ENCODE measurements around the gene ARL6IP1. TPM values are rescaled to one million over a fixed set of nuclear protein-coding genes. Genes with fewer than 3 reads are reported as not detected.

Gene ARL6IP1
- total and polyA plus RNA-seq, 2 of the 4 experiments (the other 2 are of a cell fraction): 78.1 to 190 TPM

GRCh38 chr16:18827890-18828289, 26.5 kb upstream of the ARL6IP1 start:
- CTCF ChIA-PET: no interaction called here
- no peak for ATAC-seq (ENCODE audit: low read depth)

More at GRCh38 chr16:18827890-18828289, 26.5 kb upstream of the ARL6IP1 start:
- H3K27ac ChIP-seq (ENCODE audit: insufficient read depth, low read length): no peak overlapping the region
- in situ Hi-C loops (cut with MboI; ENCODE audit: low sequenced_read_pairs): no loop called here
- peaks cover 27% of the 10 kb centered on the region for H3K36me3 ChIP-seq (ENCODE audit: control insufficient read depth, insufficient read depth, low read length)
- intact Hi-C loops (cut with micrococcal nuclease): no loop called here
- no peak overlapping the region for H3K9ac ChIP-seq (ENCODE audit: low read depth, low read length)
- H2AK5ac ChIP-seq (ENCODE audit: low read depth, low read length): no peak overlapping the region
- no peak overlapping the region for H2BK120ac ChIP-seq (ENCODE audit: low read depth, low read length)
- H2BK5ac ChIP-seq (ENCODE audit: low read depth, low read length, poor library complexity, severe bottlenecking): no peak overlapping the region
- no peak overlapping the region for H4K5ac ChIP-seq (ENCODE audit: low read depth, low read length)
- no peak overlapping the region for H3K4ac ChIP-seq (ENCODE audit: low read depth, low read length)
- no peak for DNase-seq
- TF ChIP-seq ELK1 (IDR thresholded peaks at IDR 0.05; ENCODE audit: borderline replicate concordance, low read depth, low read length) (no peak), NFE2L2 (IDR thresholded peaks at IDR 0.05; ENCODE audit: low read depth, low read length) (no peak), RAD21 (IDR thresholded peaks at IDR 0.05; ENCODE audit: low read length) (no peak), POLR2A (IDR thresholded peaks at IDR 0.05; ENCODE audit: low read depth, low read length) (no peak)
- no peaks in the 10 kb centered on the region for H3K27me3 ChIP-seq (ENCODE audit: control insufficient read depth, insufficient read depth, low read length)
- dilution Hi-C loops (cut with HindIII; ENCODE audit: low sequenced_read_pairs, unreplicated experiment): no loop called here
- BruUV-seq (replicated peaks): no TSS peak
- H3K56ac ChIP-seq (ENCODE audit: extremely low read depth, insufficient read depth, low read length): no peak overlapping the region
- no peak overlapping the region for H2AFZ ChIP-seq (replicated peaks; ENCODE audit: low read length, poor library complexity)
- H2AK9ac ChIP-seq (replicated peaks; ENCODE audit: low read depth, low read length, poor library complexity): no peak overlapping the region
- no peaks in the 10 kb centered on the region for H4K20me1 ChIP-seq (ENCODE audit: insufficient read depth, low read length)
- H3K4me3 ChIP-seq (ENCODE audit: insufficient read depth, low read depth, low read length): no peak overlapping the region
- H3K9me1 ChIP-seq (ENCODE audit: insufficient read depth, low read length): no peaks in the 10 kb centered on the region
- H3K79me1 ChIP-seq (ENCODE audit: low read depth in 1 of 2, low read length in 2 of 2): peaks cover 0 to 5% of the 10 kb centered on the region in 2 experiments; a peak in 2 of 4 replicates
- H4K8ac ChIP-seq (ENCODE audit: low read depth in 2 of 2, low read length in 2 of 2): no peak overlapping the region
- no peak overlapping the region for H4K91ac ChIP-seq (ENCODE audit: insufficient read depth, low read depth, low read length)
- no peak overlapping the region for H3K4me2 ChIP-seq (ENCODE audit: low read depth, low read length)
- H3K9me3 ChIP-seq (ENCODE audit: control insufficient read depth, insufficient read depth, low read length): no peaks in the 10 kb centered on the region
- no peak overlapping the region for H3K18ac ChIP-seq (ENCODE audit: low read depth, low read length)
- POLR2A ChIA-PET (ENCODE audit: unreplicated experiment): no interaction called here
- no peak overlapping the region for H3K14ac ChIP-seq (replicated peaks; ENCODE audit: low read depth, low read length)
- no peak overlapping the region for H3K23ac ChIP-seq (ENCODE audit: low read depth, low read length)
- WGBS, 2 experiments (ENCODE audit: extremely low coverage in 2 of 2, insufficient read length in 1 of 2): no CpG with 5 or more reads among the region's 4 CpGs
- H2BK20ac ChIP-seq (ENCODE audit: low read depth, low read length): no peak overlapping the region
- H3K4me1 ChIP-seq (ENCODE audit: control insufficient read depth, insufficient read depth, low read length): no peaks in the 10 kb centered on the region
- no peak overlapping the region for H2BK15ac ChIP-seq (ENCODE audit: low read depth, low read length)
